Activated T-cell treated with anti-CD3 and anti-CD28 coated beads for 24 hours (primary cell): Measurements from ENCODE around the gene GALNTL6.

Experiments used
- DNase-seq: peaks from one replicate; pipeline ENCODE4 v3.0.0-alpha.2; 2020; ENCODE audit warnings: low read depth

Gene GALNTL6

DNA sequence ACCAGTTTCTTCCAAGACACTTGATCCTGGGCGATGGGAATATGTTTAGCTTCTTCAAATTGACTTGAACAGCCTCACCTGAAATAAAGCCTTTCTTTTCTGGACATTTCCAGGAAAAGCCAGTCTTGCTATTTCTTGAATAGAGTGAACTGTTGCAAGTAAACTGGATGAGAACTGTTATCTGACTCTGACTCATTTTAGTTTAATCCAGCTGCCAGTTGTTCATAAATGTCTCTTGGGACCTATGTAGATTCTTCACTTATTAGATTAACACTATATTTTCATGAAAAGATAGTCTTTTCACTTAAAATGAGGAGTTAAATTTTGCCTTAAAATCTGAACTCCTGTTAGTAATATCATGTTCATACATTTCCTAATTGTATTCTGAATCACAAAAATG lies 740.0 kb downstream of the GALNTL6 start:
- DNase-seq = no peak

GRCh38 chr4:172554588-172554987 lies 741.4 kb downstream of the GALNTL6 start:
- no peak for DNase-seq

DNA sequence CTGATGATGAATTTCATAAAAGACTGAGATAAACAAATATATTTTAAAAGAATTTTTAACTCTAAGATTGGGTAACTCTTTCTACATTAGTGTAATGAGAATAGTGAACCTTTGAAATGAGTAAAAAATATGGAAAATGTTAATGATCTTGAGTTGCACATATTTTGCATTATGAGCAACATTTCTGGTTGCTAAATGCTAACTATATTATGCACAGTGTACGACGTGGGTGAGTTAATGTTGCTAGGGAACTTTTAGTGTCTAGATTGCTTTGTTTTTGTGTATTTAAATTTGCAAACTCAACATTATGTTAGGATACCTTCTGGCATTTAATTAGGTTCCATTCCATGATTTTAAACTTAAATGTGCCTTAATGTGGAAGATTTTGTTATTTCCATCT lies 742.5 kb downstream of the GALNTL6 start:
- no peak for DNase-seq

DNA sequence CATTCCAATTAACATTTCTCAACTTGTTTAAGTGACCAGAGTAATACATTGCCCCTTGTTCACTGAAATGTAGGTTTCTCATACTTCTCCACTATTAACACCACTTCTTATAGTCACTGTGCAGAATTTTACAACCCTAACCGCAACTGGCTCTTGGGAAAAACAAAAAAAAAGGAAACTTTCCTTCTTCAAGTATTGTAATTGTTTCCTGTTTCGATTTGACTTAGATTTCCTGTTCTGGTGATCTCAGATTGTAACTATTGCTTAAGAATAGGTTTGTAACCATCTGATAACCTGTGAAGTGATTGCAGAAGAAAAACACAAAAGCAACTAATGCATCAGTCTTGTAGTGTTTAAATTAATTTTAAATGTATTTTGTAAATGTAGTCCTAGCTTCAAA lies 760.7 kb downstream of the GALNTL6 start:
- DNase-seq = no peak

DNA sequence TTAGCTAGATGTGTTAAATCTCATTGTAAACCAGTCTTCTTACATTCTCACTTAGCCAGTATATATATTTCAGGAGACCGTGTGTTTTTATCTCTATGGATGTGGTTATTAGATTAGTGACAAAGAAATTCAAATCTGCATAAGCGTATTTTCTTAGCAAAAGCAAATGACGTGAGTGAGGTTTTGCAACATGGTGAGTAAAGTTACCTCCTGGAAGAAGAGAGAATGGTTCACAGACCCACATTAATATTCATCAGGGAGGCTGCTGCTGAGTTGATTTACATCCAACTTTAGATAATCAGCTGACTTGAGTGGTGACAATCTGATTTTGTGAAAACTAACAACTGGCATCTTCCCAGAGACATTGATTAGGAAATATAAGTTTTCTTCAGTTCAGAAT lies 765.5 kb downstream of the GALNTL6 start:
- no peak for DNase-seq

DNA sequence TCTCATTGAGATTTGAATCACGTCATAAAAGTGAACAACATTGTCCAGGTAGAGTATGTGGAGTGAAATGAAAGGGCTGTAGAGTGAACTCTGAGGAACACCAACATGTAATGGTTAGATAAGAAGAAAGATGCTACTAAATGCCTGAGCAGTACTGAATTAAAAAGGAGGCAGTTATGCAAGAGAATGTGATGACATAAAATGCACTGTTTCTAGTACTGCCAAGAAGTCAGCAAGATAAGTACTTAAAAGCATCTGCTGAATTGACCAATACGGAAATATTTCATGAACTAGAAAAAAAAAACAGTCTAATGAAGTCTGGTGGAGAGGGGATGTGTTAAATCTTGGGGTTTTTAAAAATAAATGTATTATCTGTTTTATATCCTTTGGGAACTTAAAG lies 771.6 kb downstream of the GALNTL6 start:
- no peak for DNase-seq

DNA sequence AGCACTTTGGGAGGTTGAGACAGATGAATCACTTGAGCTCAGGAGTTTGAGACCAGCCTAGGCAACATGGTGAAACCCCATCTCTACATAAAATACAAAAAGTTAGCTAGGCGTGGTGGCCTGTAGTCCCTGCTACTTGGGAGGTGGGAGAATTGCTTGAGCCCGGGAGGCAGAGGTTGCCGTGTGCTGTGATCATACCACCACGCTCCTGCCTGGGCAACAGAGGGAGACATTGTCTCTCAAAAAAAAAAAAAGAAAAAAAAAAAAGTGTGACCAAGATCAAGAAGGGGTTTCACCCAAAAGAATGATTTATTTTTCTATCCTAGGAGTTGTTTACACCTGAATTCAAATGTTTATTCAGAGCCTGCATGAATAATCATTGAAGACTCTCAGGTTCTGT lies 783.0 kb downstream of the GALNTL6 start:
- DNase-seq = no peak

DNA sequence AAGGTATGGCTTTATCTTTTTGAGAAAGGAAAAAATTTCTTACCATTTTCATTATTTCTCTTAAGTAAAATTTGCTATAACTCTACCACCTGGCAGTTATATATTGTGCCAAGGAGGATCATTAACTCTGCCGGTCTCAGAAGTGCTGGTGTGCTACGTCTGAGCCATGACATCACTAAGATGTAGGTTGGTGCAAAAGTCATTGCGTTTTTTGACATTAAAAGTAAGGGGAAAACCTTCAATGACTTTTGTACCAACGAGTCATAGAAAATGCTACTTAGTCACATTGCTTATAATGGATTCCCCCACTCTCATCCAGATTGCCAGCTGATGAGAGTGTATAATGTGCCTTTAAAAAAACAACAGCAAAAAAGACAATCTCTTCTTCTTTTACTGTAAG lies 786.4 kb downstream of the GALNTL6 start:
- DNase-seq = no peak

DNA sequence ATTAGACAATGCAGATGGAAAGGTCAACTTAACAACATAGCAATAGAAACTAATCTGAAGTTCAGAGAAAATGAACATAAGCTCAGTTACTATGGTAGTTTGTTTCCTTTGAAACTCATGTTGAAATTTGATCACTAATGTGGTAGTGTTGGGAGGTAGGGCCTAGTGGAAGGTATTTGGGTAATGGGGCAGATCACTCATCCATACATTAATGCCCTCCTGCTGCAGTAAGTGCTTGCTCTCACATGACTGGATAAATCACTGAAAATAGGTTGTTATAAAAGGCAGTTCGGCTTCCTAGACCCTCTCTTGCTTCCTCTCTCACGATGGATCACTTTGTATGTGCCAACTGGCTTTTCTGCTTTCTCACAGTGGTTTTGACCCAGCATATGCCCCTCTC lies 788.0 kb downstream of the GALNTL6 start:
- no peak for DNase-seq

GRCh38 chr4:172619218-172619617 lies 806.0 kb downstream of the GALNTL6 start:
- DNase-seq = no peak

- DNase-seq = no peak
Measured at GRCh38 chr4:172619798-172620197, 806.6 kb downstream of the GALNTL6 start.

DNA sequence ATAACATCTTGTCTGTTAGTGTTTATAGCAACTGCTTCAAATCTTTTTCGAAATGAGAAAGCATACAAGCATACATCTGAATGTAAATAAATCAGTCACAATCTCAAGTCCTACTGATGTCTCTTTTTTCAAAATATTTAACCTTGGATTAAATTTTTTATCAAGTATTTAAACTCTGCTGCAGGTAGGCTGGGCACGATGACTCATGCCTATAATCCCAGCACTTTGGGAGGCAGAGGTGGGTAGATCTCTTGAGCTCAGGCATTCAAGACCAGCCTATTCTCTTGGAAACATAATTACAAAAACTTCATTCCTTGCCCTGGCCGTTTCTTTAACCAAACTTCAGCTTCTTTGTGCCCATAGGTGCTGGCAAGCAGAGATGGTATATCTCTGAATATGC lies 815.1 kb downstream of the GALNTL6 start:
- DNase-seq = no peak

DNA sequence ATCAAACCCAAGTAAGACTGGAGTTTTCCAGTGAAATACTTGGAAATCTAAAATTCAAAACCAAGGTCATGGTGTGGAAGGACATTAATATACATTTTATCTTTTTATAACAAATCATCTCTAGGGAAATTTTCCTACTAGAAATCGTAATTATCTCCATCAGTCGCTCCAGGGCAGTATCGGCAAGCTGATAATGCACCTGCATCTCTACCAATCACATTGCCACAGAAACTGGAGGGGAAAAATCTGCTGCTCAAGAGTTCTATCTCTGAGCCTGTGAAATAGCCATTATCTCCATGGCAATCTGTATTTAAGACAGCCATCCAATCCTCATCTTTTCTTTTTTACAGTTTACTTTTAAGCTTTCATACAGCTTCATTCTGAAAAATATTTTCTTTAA lies 817.1 kb downstream of the GALNTL6 start:
- DNase-seq = no peak

DNA sequence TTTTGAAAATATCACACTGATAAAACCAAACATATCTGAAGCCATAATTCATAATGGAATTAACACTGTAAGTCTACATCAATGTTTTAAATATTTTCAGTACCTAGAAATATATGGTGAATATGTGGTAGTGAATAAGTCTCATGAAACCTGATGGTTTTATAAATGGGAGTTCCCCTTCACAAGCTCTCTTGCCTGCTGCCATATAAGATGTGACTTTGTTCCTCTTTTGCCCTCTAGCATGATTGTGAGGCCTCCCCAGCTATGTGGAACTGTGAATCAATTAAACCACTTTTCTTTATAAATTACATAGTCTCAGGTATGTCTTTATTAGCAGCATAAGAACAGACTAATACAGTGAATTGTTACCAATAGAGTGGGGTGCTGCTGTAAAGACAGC lies 818.6 kb downstream of the GALNTL6 start:
- no peak for DNase-seq

GRCh38 chr4:172648471-172648870 lies 835.3 kb downstream of the GALNTL6 start:
- no peak for DNase-seq

DNA sequence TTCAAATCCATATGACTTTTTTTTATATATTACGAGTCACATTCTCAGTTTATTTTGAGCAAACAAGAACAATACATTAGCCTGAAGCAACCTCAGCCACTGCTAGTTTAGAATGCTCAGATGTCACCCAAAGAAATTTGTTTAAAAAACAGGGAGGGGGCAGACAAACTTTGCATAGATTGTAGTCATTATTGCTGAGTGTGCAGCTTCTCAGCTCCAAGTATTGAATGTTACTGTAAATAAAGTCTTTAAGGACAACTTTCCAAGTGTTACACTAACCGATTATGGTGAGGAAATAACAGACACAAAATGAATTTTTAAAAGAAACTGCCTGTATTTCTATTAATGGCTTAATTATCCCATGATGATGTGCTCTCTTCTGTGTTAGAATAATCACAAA lies 835.9 kb downstream of the GALNTL6 start:
- DNase-seq = no peak

DNA sequence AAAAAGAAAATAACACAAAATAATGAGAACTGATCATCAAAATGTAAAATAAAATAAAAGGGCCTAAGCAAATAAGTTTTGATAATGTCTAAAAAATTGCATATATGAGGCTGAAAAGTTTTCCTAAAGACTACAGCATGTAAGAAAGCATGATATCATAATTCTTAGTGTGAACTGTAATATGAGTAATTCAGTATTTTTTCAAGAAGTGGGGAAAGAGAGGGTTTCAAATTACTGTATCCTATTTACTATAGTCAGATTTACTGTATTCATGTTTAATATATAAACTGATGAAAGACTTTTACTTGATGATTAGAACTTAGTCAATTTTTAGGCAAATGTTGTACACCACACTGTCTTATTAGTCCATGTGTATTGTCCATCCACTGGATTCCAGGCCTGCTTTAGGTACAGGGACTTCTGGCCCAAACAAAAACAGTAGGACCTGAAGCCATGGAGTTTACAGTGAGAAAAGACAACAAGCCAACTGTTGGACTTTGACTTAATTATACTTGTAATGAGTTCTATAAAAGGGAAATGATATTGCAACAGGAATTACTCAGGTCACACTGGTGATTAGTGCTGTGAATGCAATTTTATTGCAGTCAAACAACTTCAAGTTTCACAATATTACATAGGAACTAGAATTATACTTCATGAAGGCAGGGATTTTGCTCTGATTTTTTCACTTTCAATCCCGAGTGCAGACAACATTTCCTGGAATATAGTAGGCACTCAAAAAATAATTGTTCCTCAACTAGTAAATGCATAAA lies 837.7 kb downstream of the GALNTL6 start:
- DNase-seq = no peak

DNA sequence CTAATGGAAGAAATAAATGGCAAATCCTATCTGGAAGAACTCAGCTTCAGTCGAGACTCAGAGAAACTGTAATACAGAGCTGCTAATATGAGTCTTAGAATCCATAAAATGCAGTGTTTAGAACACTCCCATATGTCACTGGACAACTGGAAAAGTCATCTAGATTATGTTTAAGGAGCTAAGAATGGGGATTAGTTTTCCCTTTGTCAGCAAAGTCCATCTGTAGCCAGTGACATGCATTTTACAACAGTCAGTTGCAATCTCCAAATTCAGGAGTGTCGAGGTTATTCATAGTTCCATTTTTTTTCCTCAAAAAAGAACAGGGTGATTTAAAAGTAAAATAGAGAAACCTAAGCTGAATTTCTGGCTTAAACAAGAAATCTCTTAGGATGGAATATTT lies 838.8 kb downstream of the GALNTL6 start:
- no peak for DNase-seq

- DNase-seq = no peak
Measured at GRCh38 chr4:172652369-172652768, 839.2 kb downstream of the GALNTL6 start.

GRCh38 chr4:172653676-172654075 lies 840.5 kb downstream of the GALNTL6 start:
- DNase-seq = no peak

- no peak for DNase-seq
Measured at GRCh38 chr4:172654457-172654856, 841.3 kb downstream of the GALNTL6 start.

DNA sequence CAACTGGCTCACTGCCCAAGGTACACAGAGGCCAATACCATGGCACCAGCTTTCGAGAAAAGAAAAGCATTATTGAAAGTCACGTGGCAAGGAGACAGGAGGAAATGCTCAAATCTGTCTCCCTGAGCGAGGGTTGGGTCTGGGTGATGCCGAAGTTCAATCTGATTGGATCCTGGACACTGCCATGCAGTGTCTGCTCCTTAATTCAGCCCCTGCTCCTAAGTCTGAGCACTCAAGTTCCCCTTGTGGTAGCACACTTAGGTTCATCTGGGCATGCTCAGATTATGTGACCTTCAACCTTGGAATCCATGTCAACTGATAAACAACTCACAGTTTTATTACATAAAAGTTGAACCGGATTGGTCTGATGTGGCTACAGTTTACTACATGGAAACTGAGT lies 842.9 kb downstream of the GALNTL6 start:
- no peak for DNase-seq

GRCh38 chr4:172657081-172657480 lies 843.9 kb downstream of the GALNTL6 start:
- no peak for DNase-seq

GRCh38 chr4:172660251-172660650 lies 847.0 kb downstream of the GALNTL6 start:
- DNase-seq = no peak

DNA sequence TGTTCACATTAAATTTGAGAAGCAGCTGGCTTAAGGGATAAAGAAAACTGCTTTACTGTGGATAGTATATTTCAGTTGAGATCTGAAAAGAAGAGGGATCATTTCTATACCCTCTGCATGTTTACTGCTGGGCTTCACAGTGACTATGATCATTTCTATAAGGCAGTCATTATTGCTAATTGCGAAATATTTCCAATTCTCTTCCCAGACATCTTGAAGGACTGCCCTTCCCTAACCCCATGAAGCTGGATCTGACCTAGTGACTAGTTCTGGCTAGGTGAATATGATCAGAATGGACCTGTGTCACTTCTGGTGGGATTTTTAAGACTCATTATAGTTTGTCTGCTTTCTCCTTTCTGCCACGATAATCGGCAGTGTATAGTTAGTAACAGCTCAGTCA lies 848.9 kb downstream of the GALNTL6 start:
- no peak for DNase-seq
